Suprapubic skin (tissue), 4 donors: ENCODE measurements around the gene FNDC3A. TPM values are rescaled to one million over a fixed set of nuclear protein-coding genes. Genes with fewer than 3 reads are reported as not detected.
"Not testable (repeated sequence)": the region's sequence is repeated elsewhere in the genome, so short reads cannot be mapped to it uniquely, and the experiment has no call there.

ENCODE experiments used
- DNase-seq, 2 donors: peaks; one replicate each; pipeline ENCODE4 v3.0.0-alpha.2; 2019; ENCODE audit warnings: low spot score in 2 of 2
- H3K27ac ChIP-seq: fragments of 200-600 bp; sonication (generic); one replicate; pipeline ENCODE4 v1.5.1; 2019
- H3K27me3 ChIP-seq: fragments of 200-600 bp; sonication (generic); one replicate; pipeline ENCODE4 v1.5.1; 2019
- H3K36me3 ChIP-seq: fragments of 200-600 bp; sonication (generic); one replicate; pipeline ENCODE4 v1.5.1; 2019
- H3K4me1 ChIP-seq: fragments of 200-600 bp; sonication (generic); one replicate; pipeline ENCODE4 v1.5.1; 2019
- H3K4me3 ChIP-seq: fragments of 200-600 bp; sonication (generic); one replicate; pipeline ENCODE4 v1.5.1; 2019; ENCODE audit warnings: mild to moderate bottlenecking
- H3K9me3 ChIP-seq: fragments of 200-600 bp; sonication (generic); one replicate; pipeline ENCODE4 v1.5.1; 2019
- EP300 ChIP-seq: sonication (generic); formaldehyde crosslinking; IDR thresholded peaks from one replicate; pipeline ENCODE4 v1.6.1; 2017; ENCODE audit warnings: antibody characterized with exemption
- POLR2A ChIP-seq, 2 donors: fragments of 450-650 bp; IDR thresholded peaks; one replicate each; pipeline ENCODE4 v1.6.1; 2017; ENCODE audit warnings: antibody characterized with exemption in 2 of 2, mild to moderate bottlenecking in 2 of 2, moderate library complexity in 2 of 2
- POLR2AphosphoS5 ChIP-seq, 3 donors: sonication (generic); formaldehyde crosslinking; IDR thresholded peaks; one replicate each; pipeline ENCODE4 v1.6.1; 2017; ENCODE audit warnings: antibody characterized with exemption in 3 of 3
- WGBS: methylation state at CpG from one replicate; pipeline ENCODE4 v1.1.5; 2018; 5-methylcytosine and 5-hydroxymethylcytosine counted together
- total RNA-seq, 4 donors: library from RNA; depleted of rRNA; stranded (reverse); fragments of >200 nt; gene quantifications; one replicate each; pipeline ENCODE4 v1.1.0, GENCODE V29; 2016
- TF ChIP-seq, protein P1 (sequence below), 2 donors: fragments of 200-600 bp in 1 of 2; fragments of 450-650 bp in 1 of 2; sonication (generic) in 1 of 2; IDR thresholded peaks; one replicate each; pipeline ENCODE4 v1.5.1; 2016 to 2019; ENCODE audit warnings: antibody characterized with exemption in 2 of 2, mild to moderate bottlenecking in 1 of 2, moderate library complexity in 1 of 2

The FNDC3A gene
- total RNA-seq, 4 donors from 2014 or later, result 19.9 to 30.7 (median 24.9) TPM

DNA sequence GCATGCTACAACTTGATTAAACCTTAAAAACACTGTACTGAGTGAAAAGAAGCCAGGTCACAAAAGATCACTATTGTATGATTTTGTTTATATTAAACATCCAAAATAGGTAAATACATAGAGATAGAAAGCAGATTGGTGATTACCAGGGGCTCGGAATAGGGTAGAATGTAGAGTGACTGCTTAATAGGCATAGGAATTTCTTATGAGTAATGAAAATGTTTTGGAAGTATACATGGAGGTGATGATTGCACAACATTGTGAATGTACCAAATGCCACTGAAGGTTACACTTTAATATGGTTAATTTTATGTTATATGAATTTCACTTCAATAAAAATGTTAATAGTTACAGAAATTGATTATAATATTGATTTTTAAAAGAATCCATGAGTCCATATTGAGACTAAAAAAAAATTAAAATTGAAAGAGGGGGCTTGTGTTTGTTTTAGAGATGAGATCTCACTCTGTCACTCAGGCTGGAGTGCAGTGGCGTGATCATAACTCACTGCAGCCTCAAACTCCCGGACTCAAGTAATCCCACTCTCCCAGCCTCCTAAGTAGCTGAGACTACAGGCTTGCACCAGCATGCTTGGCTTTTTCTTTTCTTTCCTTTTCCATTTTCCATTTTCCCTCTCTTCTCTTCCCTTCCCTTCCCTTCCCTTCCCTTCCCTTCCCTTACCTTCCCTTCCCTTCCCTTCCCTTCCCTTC is 85.1 kb downstream of the FNDC3A start:
- Histone ChIP-seq H3K27ac (no peak overlapping the region), H3K4me3 (no peak overlapping the region), H3K36me3 (no peaks in the 10 kb centered on the region), H3K9me3 (no peaks in the 10 kb centered on the region), H3K4me1 (peaks cover 10% of the 10 kb centered on the region), H3K27me3 (no peaks in the 10 kb centered on the region)
- 91% methylated on average over 3 of the region's 3 CpGs for WGBS
- DNase-seq, result no peak
- no peak for TF ChIP-seq POLR2A (IDR thresholded peaks at IDR 0.05)
- TF ChIP-seq POLR2AphosphoS5 (IDR thresholded peaks at IDR 0.05), result no peak

DNA sequence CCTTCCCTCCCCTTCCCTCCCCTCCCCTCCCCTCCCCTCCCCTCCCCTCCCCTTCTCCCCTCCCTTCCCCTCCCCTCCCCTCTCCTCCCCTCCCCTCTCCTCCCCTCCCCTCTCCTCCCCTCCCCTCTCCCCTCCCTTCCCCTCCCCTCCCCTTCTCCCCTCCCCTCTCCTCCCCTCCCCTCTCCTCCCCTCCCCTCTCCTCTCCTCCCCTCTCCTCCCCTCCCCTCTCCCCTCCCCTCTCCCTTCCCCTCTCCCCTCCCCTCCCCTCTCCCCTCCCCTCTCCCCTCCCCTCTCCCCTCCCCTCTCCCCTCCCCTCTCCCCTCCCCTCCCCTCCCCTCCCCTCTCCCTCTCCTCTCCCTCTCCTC is 85.7 kb downstream of the FNDC3A start:
- not testable (repeated sequence) for H3K4me3 ChIP-seq, H3K36me3 ChIP-seq, H3K27ac ChIP-seq, H3K9me3 ChIP-seq, H3K4me1 ChIP-seq, H3K27me3 ChIP-seq, DNase-seq

DNA sequence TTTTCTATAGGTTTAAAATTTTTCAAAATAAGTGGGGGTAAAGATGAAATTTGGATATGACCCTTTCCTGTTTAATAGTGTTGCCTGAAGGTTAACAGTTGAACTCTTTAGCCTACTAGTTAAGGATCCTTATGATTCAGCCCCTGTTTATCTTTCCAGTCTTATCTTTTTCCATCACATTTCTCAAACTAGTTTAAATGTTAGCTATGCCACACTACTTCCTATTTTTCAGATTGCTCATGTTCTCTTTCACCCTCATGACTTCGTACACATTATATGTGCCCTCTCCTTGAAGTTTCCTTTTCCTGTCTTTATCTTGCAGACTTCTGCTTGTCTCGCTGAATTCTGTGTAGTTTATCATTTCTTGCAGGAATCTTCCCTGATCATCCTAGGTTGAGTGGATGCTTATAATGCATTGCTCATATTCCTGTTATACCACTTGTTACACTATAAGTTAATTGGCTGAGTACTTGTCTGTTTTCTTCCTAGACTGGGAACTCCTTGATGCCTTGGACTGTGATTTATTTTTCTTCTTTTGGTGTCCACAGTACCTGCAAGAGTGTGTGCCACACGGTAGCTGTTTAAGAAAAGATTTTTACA is 86.7 kb downstream of the FNDC3A start:
- DNase-seq, result no peak
- Histone ChIP-seq H3K4me3 (no peak overlapping the region), H3K4me1 (peaks cover 10% of the 10 kb centered on the region), H3K36me3 (no peaks in the 10 kb centered on the region), H3K27me3 (no peaks in the 10 kb centered on the region), H3K9me3 (no peaks in the 10 kb centered on the region), H3K27ac (no peak overlapping the region)
- 51% methylated on average over 3 of the region's 3 CpGs for WGBS
- TF ChIP-seq, protein P1, sequence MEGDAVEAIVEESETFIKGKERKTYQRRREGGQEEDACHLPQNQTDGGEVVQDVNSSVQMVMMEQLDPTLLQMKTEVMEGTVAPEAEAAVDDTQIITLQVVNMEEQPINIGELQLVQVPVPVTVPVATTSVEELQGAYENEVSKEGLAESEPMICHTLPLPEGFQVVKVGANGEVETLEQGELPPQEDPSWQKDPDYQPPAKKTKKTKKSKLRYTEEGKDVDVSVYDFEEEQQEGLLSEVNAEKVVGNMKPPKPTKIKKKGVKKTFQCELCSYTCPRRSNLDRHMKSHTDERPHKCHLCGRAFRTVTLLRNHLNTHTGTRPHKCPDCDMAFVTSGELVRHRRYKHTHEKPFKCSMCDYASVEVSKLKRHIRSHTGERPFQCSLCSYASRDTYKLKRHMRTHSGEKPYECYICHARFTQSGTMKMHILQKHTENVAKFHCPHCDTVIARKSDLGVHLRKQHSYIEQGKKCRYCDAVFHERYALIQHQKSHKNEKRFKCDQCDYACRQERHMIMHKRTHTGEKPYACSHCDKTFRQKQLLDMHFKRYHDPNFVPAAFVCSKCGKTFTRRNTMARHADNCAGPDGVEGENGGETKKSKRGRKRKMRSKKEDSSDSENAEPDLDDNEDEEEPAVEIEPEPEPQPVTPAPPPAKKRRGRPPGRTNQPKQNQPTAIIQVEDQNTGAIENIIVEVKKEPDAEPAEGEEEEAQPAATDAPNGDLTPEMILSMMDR (IDR thresholded peaks at IDR 0.05), result no peak
- TF ChIP-seq EP300 (no peak), POLR2AphosphoS5 (IDR thresholded peaks at IDR 0.05) (no peak), POLR2A (IDR thresholded peaks at IDR 0.05) (no peak)

DNA sequence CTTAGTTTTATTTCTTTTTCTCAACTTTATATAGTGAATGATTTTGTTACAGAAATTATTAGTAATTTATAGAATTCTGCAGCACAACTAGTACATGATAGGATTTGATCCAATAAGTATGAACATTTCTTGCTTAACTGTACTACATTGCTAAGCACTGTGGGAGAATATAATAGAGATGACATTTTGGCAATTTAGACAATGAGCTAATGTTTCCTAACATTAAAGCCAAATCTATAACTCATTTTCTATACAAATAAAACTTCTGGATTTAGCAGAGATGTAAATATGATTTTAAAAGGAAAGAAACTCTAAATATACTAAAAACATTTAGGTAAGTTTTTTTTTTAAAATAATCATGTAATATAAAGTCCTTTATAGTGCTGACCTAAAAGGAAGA is 87.3 kb downstream of the FNDC3A start:
- Histone ChIP-seq H3K27me3 (no peaks in the 10 kb centered on the region), H3K36me3 (no peaks in the 10 kb centered on the region), H3K9me3 (no peaks in the 10 kb centered on the region), H3K27ac (no peak overlapping the region), H3K4me1 (peaks cover 10% of the 10 kb centered on the region), H3K4me3 (no peak overlapping the region)
- DNase-seq, result no peak
- TF ChIP-seq POLR2AphosphoS5 (IDR thresholded peaks at IDR 0.05), result no peak
- no peak for TF ChIP-seq EP300
- TF ChIP-seq POLR2A (IDR thresholded peaks at IDR 0.05), result no peak
- TF ChIP-seq, protein P1 (IDR thresholded peaks at IDR 0.05), result no peak

DNA sequence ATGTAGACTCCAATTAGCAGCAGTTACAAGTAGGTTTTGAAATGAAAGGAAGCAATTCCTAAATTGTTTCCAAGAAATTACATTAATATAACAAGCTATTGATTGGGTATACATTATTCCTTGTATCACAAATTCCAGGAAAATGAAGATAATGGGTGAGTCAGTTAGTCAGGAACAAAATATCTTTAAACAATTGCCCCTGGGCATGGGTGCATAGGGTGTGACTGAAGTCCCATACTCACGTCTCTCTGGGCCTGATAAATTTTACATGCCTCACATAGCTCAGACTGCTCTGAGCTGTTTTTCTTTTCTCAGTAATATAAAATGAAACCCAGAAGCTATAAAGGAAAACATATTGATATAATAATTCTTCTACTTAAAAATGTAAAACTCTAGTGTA is 87.8 kb downstream of the FNDC3A start:
- no peaks in the 10 kb centered on the region for H3K36me3 ChIP-seq
- no peak for DNase-seq
- H3K27me3 ChIP-seq, result no peaks in the 10 kb centered on the region
- no peak overlapping the region for H3K27ac ChIP-seq
- WGBS, result 40% methylated on average over 1 of the region's 1 CpG
- TF ChIP-seq EP300, result no peak
- TF ChIP-seq POLR2A (IDR thresholded peaks at IDR 0.05), result no peak
- TF ChIP-seq, protein P1 (IDR thresholded peaks at IDR 0.05), result no peak
- TF ChIP-seq POLR2AphosphoS5 (IDR thresholded peaks at IDR 0.05), result no peak
- no peak overlapping the region for H3K4me3 ChIP-seq
- no peaks in the 10 kb centered on the region for H3K9me3 ChIP-seq
- H3K4me1 ChIP-seq, result peaks cover 10% of the 10 kb centered on the region

DNA sequence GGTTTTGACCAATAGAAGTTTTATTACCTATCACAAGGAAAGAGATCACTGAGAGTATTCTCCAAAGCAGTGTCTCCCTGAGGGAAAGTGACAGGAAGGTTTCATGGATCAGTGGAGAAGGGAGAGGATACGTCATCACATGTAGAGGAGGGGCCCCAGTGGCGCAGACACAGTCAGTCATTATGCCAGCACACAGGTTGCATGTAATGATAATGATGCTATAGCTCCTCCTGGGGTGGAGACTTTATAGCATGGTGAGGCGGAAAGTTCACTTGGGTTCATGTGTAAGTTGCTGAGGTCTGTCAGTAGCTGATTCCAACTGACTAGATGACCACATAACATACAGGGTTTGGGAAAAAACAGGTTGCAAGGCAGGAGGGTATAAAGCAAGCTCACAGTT is 88.8 kb downstream of the FNDC3A start:
- 90% methylated on average over 3 of the region's 3 CpGs for WGBS
- Histone ChIP-seq H3K9me3 (no peaks in the 10 kb centered on the region), H3K27me3 (no peaks in the 10 kb centered on the region), H3K27ac (no peak overlapping the region), H3K4me1 (peaks cover 10% of the 10 kb centered on the region), H3K36me3 (no peaks in the 10 kb centered on the region), H3K4me3 (no peak overlapping the region)
- TF ChIP-seq EP300 (no peak), POLR2AphosphoS5 (IDR thresholded peaks at IDR 0.05) (no peak)
- TF ChIP-seq, protein P1 (IDR thresholded peaks at IDR 0.05), result no peak
- no peak for DNase-seq
